Heart left ventricle (tissue), 13 donors: Measurements from ENCODE around the gene PHOSPHO1.

ENCODE experiments used
- POLR2A ChIP-seq, 2 donors: fragments of 450-650 bp; IDR thresholded peaks; one replicate each; pipeline ENCODE4 v1.6.1; 2017; ENCODE audit warnings: antibody characterized with exemption in 2 of 2, mild to moderate bottlenecking in 2 of 2, moderate library complexity in 2 of 2
- TF ChIP-seq, protein P1 (sequence below), 12 donors: fragments of 200-600 bp; sonication (generic) in 4 of 12; IDR thresholded peaks; one replicate each; pipeline versions ENCODE4 v1.5.0 to v1.8.0; 2018 to 2022; ENCODE audit warnings: antibody characterized with exemption in 12 of 12, mild to moderate bottlenecking in 5 of 12
- donor health status: ischemic (EF 13 %, LVEDD 7.1; RV severe dilation, severe dysfunction).
- donor health status: DM: no; HTN: yes; CAD: no.
- donor health status: DM: no; HTN: no; CAD: no.
- donor health status: ischemic (EF 25% LVEDD 6.9; RV normal size, moderate dysfunction).
- donor health status: ischemic (EF 25% LVEDD 5.7; RV mildly dilated, moderate dysfunction).
- donor health status: ischemic (EF 35%, LVEDD 5.7; RV mildly dilated, moderate dysfunction).
- donor health status: nonischemic (EF 11% LVEDD 7.7; RV severe dilation, severe dysfunction).
- donor health status: DM: yes; HTN: yes; CAD: no.
- donor health status: PGD.
- donor health status: ischemic (EF 29% LVEDD 5.4; RV normal size, mild dysfunction).
- donor health status: nonischemic (EF 23%, LVEDD 6.1; RV moderate dilation, normal function).

DNA sequence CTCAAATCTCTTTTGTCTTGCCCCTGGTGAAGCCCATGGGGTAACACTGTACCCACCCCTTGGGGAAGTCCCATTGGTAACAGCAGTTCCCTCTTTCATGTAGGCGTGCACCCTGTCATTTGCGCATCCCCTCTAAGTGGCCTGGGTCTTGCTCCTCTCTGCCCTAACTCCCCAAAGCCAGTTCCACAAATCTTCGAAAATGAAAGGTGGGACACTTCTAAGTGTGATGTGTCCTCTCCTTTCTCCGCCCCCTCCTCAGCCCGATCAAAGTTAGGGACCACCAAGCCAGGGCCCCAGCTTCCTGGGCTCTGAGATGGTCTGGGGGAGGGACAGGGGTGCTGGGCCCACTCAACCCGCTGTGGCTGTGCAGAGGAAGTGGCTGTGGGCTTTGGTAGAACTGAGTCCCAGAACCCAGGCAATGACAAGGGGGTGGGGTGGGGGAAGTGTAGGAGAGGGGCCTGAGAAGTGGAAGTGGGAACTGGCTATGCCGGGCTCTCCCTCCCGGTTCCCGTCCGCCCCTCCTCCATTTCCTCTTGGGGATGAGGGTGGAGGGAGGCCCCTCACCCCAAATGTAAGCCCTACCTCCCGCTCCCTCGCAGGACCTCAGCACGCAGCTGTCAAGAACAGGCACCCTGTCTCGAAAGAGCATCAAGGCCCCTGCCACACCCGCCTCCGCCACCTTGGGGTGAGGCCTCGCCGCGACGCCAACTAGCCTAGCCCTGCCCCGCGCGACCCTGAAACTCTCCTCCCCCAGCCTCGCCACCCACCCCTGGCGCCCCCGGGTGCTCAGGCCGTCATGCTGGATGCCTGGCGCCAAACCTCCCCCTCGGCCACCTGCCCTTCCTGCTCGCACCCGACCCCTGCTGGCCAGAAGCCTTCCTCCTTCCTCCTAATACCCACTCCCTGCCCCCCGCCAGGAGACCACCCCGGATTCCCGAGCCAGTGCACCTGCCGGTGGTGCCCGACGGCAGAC is 11.4 kb downstream of the PHOSPHO1 start:
- TF ChIP-seq, protein P1, sequence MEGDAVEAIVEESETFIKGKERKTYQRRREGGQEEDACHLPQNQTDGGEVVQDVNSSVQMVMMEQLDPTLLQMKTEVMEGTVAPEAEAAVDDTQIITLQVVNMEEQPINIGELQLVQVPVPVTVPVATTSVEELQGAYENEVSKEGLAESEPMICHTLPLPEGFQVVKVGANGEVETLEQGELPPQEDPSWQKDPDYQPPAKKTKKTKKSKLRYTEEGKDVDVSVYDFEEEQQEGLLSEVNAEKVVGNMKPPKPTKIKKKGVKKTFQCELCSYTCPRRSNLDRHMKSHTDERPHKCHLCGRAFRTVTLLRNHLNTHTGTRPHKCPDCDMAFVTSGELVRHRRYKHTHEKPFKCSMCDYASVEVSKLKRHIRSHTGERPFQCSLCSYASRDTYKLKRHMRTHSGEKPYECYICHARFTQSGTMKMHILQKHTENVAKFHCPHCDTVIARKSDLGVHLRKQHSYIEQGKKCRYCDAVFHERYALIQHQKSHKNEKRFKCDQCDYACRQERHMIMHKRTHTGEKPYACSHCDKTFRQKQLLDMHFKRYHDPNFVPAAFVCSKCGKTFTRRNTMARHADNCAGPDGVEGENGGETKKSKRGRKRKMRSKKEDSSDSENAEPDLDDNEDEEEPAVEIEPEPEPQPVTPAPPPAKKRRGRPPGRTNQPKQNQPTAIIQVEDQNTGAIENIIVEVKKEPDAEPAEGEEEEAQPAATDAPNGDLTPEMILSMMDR (IDR thresholded peaks at IDR 0.05), result peak in 3 of 12 donors; percentile 8 to 29 (median 12)
- no peak for TF ChIP-seq POLR2A (IDR thresholded peaks at IDR 0.05)
